Trophoblast cell (in vitro differentiated cells and primary cell): ENCODE results near the gene PLEKHS1.

Source experiments
- DNase-seq, 2 donors: peaks; one replicate each; pipeline ENCODE4 v3.0.0-alpha.2; 2016
- H2AFZ ChIP-seq: 2 replicates; pipeline ENCODE4 v1.6.1; 2013; ENCODE audit warnings: low read length, moderate library complexity, mild to moderate bottlenecking; ENCODE audit not compliant: insufficient read depth, poor library complexity
- H2AK5ac ChIP-seq: 2 replicates; pipeline ENCODE4 v1.6.1; 2013; ENCODE audit warnings: mild to moderate bottlenecking, low read length
- H2BK120ac ChIP-seq: 2 replicates; pipeline ENCODE4 v1.6.1; 2013; ENCODE audit warnings: low read length, mild to moderate bottlenecking, moderate library complexity; ENCODE audit not compliant: insufficient read depth, poor library complexity
- H2BK12ac ChIP-seq: 2 replicates; pipeline ENCODE4 v1.6.1; 2013; ENCODE audit warnings: mild to moderate bottlenecking, low read length, moderate library complexity
- H2BK5ac ChIP-seq: 2 replicates; pipeline ENCODE4 v1.6.1; 2013; ENCODE audit warnings: low read length, low read depth, moderate library complexity, mild to moderate bottlenecking; ENCODE audit not compliant: poor library complexity
- H3K14ac ChIP-seq: 2 replicates; pipeline ENCODE4 v1.6.1; 2013; ENCODE audit warnings: mild to moderate bottlenecking, low read length
- H3K18ac ChIP-seq: 2 replicates; pipeline ENCODE4 v1.6.1; 2013; ENCODE audit warnings: mild to moderate bottlenecking, low read length
- H3K23ac ChIP-seq: 2 replicates; pipeline ENCODE4 v1.6.1; 2013; ENCODE audit warnings: low read length
- H3K27ac ChIP-seq: 2 replicates; pipeline ENCODE4 v1.5.1; 2013; ENCODE audit warnings: low read depth, mild to moderate bottlenecking, inconsistent platforms, low read length, moderate library complexity
- H3K27me3 ChIP-seq: 2 replicates; pipeline ENCODE4 v1.6.1; 2013; ENCODE audit warnings: inconsistent platforms, mild to moderate bottlenecking, low read length, moderate library complexity; ENCODE audit not compliant: insufficient read depth
- H3K36me3 ChIP-seq, 2 experiments: 1 replicate in 1 of 2; 2 replicates in 1 of 2; pipeline ENCODE4 v1.6.1; 2013; ENCODE audit warnings: low read length in 2 of 2, mild to moderate bottlenecking in 2 of 2, moderate library complexity in 1 of 2; ENCODE audit not compliant: insufficient read depth in 2 of 2, control insufficient read depth in 1 of 2
- H3K4ac ChIP-seq: 2 replicates; pipeline ENCODE4 v1.6.1; 2013; ENCODE audit warnings: low read depth, mild to moderate bottlenecking, low read length, moderate library complexity
- H3K4me1 ChIP-seq, 2 experiments: 1 replicate in 1 of 2; 2 replicates in 1 of 2; pipeline ENCODE4 v1.6.1; 2013; ENCODE audit warnings: low read length in 2 of 2, mild to moderate bottlenecking in 2 of 2, moderate library complexity in 1 of 2; ENCODE audit not compliant: insufficient read depth in 2 of 2, control insufficient read depth in 1 of 2
- H3K4me2 ChIP-seq: 2 replicates; pipeline ENCODE4 v1.6.1; 2013; ENCODE audit warnings: inconsistent platforms, mild to moderate bottlenecking, low read length, moderate library complexity
- H3K4me3 ChIP-seq: 2 replicates; pipeline ENCODE4 v1.5.1; 2013; ENCODE audit warnings: mild to moderate bottlenecking, low read depth, low read length, inconsistent platforms
- H3K79me1 ChIP-seq: one replicate; pipeline ENCODE4 v1.6.1; 2013; ENCODE audit warnings: low read length
- H3K79me2 ChIP-seq: 2 replicates; pipeline ENCODE4 v1.6.1; 2013; ENCODE audit warnings: low read length, mild to moderate bottlenecking; ENCODE audit not compliant: control insufficient read depth, insufficient read depth, poor library complexity
- H3K9ac ChIP-seq: 2 replicates; pipeline ENCODE4 v1.6.1; 2013; ENCODE audit warnings: mild to moderate bottlenecking, low read length
- H3K9me3 ChIP-seq: 2 replicates; pipeline ENCODE4 v1.6.1; 2013; ENCODE audit warnings: low read depth, mild to moderate bottlenecking, control low read depth, inconsistent platforms, low read length; ENCODE audit not compliant: insufficient read depth
- H4K12ac ChIP-seq: 2 replicates; pipeline ENCODE4 v1.6.1; 2013; ENCODE audit warnings: low read depth, mild to moderate bottlenecking, low read length, moderate library complexity
- H4K8ac ChIP-seq: 2 replicates; pipeline ENCODE4 v1.6.1; 2013; ENCODE audit warnings: low read depth, mild to moderate bottlenecking, low read length, moderate library complexity
- H4K91ac ChIP-seq: one replicate; pipeline ENCODE4 v1.6.1; 2013; ENCODE audit warnings: low read depth, mild to moderate bottlenecking, low read length, moderate library complexity
- WGBS: extraction: QIAGEN DNeasy Blood & Tissue Kit; methylation state at CpG from one replicate; pipeline ENCODE4 v1.1.7; 2013; ENCODE audit warnings: missing lambda C conversion rate; ENCODE audit not compliant: insufficient read length, insufficient coverage; ENCODE audit errors: extremely low coverage; 5-methylcytosine and 5-hydroxymethylcytosine counted together

PLEKHS1 gene

DNA sequence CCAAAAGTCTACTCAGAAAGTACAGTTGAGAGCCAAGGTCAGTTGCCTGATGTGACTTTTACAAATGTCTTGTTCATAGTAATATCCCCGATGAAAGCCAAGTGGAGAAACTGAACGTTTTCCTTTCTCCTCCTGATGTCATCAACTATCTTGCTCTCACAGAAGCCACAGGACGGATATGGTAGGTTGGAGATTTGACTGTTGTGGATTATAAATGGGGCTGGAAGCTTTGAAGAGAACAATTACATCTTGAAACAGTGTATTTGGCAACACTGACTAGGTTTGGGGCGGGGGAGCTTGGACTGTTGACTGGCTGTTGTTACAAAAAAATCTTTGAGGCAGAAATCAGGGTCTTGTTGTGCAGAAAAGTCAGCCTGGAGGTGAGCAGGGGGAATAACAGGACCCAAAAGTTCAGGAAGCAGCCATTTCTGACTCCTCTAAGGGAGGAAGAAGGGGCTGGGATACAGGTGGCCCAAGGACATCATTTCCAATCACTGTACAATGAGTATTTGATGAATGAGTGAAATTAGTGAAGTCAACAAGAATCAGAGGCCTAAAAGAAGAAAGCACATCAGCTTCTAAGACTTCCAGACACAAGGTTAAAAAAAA, 24.3 kb downstream of the PLEKHS1 start:
- no peaks in the 10 kb centered on the region for H3K36me3 ChIP-seq
- H3K18ac ChIP-seq: no peak overlapping the region
- H3K4ac ChIP-seq: no peak overlapping the region
- no peak overlapping the region for H3K4me3 ChIP-seq
- DNase-seq: no peak
- no peaks in the 10 kb centered on the region for H3K9me3 ChIP-seq
- no peaks in the 10 kb centered on the region for H3K27me3 ChIP-seq
- no peaks in the 10 kb centered on the region for H3K4me1 ChIP-seq
- no peak overlapping the region for H3K23ac ChIP-seq
- no peak overlapping the region for H2BK12ac ChIP-seq
- no peak overlapping the region for H3K4me2 ChIP-seq
- H3K79me1 ChIP-seq: no peaks in the 10 kb centered on the region
- no peak overlapping the region for H2BK120ac ChIP-seq
- no peak overlapping the region for H3K14ac ChIP-seq
- H4K8ac ChIP-seq: no peak overlapping the region
- no peak overlapping the region for H2AK5ac ChIP-seq
- WGBS: no CpG with 5 or more reads among the region's 4 CpGs
- no peak overlapping the region for H2BK5ac ChIP-seq
- H4K12ac ChIP-seq: no peak overlapping the region
- no peaks in the 10 kb centered on the region for H3K79me2 ChIP-seq
- H2AFZ ChIP-seq: no peak overlapping the region
- H3K27ac ChIP-seq: no peak overlapping the region
- H3K9ac ChIP-seq: no peak overlapping the region
- H4K91ac ChIP-seq: no peak overlapping the region

DNA sequence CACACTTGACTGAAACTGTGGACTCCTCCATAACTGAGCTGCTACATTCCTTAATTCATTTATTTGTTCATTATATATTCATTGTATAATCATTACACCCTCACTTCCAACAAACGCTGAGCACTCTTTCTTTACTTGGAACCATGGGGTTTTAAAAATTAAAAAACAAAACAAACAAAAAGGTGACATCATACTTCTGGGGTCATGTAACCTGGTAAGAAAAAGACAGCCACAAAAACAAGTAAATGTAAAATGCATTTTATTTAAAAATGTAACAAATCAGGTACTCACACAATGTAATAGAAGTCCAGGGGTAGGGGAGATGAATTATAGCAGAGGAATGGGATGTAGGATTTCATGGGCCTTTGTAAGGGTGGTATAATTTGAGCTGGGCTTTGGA, 25.1 kb downstream of the PLEKHS1 start:
- no CpG with 5 or more reads among the region's 1 CpG for WGBS
- H4K91ac ChIP-seq: no peak overlapping the region
- DNase-seq: no peak

DNA sequence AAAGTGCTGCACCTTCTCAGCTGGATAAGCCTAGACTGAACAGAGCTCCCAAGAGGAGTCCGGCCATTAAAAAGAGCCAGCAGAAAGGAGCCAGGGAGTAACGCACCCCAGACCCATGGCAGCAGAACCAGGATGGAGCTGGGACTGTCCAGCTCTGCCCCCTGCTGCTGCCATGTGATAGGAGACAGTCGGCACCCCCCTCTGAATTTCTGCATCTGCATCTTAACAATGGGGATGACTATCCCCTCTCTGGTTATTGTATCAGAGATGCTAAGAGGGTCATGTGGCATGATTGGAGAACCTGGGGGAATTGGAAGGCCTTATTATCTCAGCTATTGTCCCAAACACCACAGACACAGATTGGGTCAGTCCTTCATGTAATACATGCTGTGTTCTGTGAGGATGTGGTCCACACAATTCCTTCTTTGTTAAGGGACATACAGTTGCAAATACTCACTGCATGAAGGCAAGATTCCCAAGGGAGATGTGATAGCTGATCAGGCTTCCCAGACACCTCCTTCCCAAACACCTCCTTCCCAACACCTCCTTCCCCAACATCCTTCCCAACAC, 29.3 kb downstream of the PLEKHS1 start:
- H3K27ac ChIP-seq: no peak overlapping the region
- no peak overlapping the region for H4K12ac ChIP-seq
- H3K18ac ChIP-seq: no peak overlapping the region
- no peak overlapping the region for H4K91ac ChIP-seq
- no peak overlapping the region for H3K4me2 ChIP-seq
- no peak overlapping the region for H2AFZ ChIP-seq
- no peak overlapping the region for H2BK120ac ChIP-seq
- no peaks in the 10 kb centered on the region for H3K79me2 ChIP-seq
- no peak overlapping the region for H2BK12ac ChIP-seq
- no peak for DNase-seq
- H3K4me3 ChIP-seq: no peak overlapping the region
- H3K4ac ChIP-seq: no peak overlapping the region
- WGBS: no CpG with 5 or more reads among the region's 3 CpGs
- no peaks in the 10 kb centered on the region for H3K27me3 ChIP-seq
- no peak overlapping the region for H3K9ac ChIP-seq
- H3K36me3 ChIP-seq: no peaks in the 10 kb centered on the region
- no peak overlapping the region for H2AK5ac ChIP-seq
- no peaks in the 10 kb centered on the region for H3K79me1 ChIP-seq
- no peak overlapping the region for H3K23ac ChIP-seq
- H3K4me1 ChIP-seq: no peaks in the 10 kb centered on the region
- no peaks in the 10 kb centered on the region for H3K9me3 ChIP-seq
- no peak overlapping the region for H4K8ac ChIP-seq
- no peak overlapping the region for H3K14ac ChIP-seq
- H2BK5ac ChIP-seq: no peak overlapping the region

More for the DNA sequence above, 25.1 kb downstream of the PLEKHS1 start:
- no peak overlapping the region for H3K9ac ChIP-seq
- H3K23ac ChIP-seq: no peak overlapping the region
- H2AK5ac ChIP-seq: no peak overlapping the region
- H3K4me1 ChIP-seq: no peaks in the 10 kb centered on the region
- H2BK12ac ChIP-seq: no peak overlapping the region
- H3K9me3 ChIP-seq: no peaks in the 10 kb centered on the region
- H4K12ac ChIP-seq: no peak overlapping the region
- no peak overlapping the region for H3K4me3 ChIP-seq
- no peak overlapping the region for H3K14ac ChIP-seq
- H2AFZ ChIP-seq: no peak overlapping the region
- no peaks in the 10 kb centered on the region for H3K36me3 ChIP-seq
- H4K8ac ChIP-seq: no peak overlapping the region
- no peak overlapping the region for H2BK5ac ChIP-seq
- H3K4ac ChIP-seq: no peak overlapping the region
- H2BK120ac ChIP-seq: no peak overlapping the region
- no peaks in the 10 kb centered on the region for H3K27me3 ChIP-seq
- no peak overlapping the region for H3K18ac ChIP-seq
- no peak overlapping the region for H3K4me2 ChIP-seq
- no peaks in the 10 kb centered on the region for H3K79me1 ChIP-seq
- H3K79me2 ChIP-seq: no peaks in the 10 kb centered on the region
- H3K27ac ChIP-seq: no peak overlapping the region

DNA sequence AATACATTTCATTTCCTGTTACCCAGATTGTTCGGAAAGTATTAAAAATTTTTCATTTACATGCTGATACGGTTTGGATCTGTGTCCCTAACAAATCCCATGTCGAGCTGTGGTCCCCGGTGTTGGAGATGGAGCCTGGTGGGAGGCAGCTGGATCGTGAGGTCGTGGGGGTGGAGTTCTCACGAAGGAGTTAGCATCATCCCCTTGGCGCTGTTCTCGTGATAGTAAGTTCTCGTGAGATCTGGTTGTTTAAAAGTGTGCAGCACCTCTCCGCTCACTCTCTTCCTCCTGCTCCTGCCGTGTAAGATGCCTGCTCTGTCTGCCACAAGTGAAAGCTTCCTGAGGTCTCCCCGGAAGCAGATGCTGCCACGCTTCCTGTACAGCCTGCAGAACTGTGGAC, 30.9 kb downstream of the PLEKHS1 start:
- H2AK5ac ChIP-seq: no peak overlapping the region
- no peaks in the 10 kb centered on the region for H3K79me1 ChIP-seq
- H3K9me3 ChIP-seq: no peaks in the 10 kb centered on the region
- H3K79me2 ChIP-seq: no peaks in the 10 kb centered on the region
- H2AFZ ChIP-seq: no peak overlapping the region
- H2BK120ac ChIP-seq: no peak overlapping the region
- H3K27me3 ChIP-seq: no peaks in the 10 kb centered on the region
- no peaks in the 10 kb centered on the region for H3K36me3 ChIP-seq
- DNase-seq: no peak
- no peak overlapping the region for H3K14ac ChIP-seq
- no peak overlapping the region for H3K4me2 ChIP-seq
- H4K8ac ChIP-seq: no peak overlapping the region
- H3K18ac ChIP-seq: no peak overlapping the region
- no peaks in the 10 kb centered on the region for H3K4me1 ChIP-seq
- no CpG with 5 or more reads among the region's 14 CpGs for WGBS
- H3K23ac ChIP-seq: no peak overlapping the region
- H2BK12ac ChIP-seq: no peak overlapping the region
- no peak overlapping the region for H3K4ac ChIP-seq
- H3K27ac ChIP-seq: no peak overlapping the region
- no peak overlapping the region for H3K9ac ChIP-seq
- no peak overlapping the region for H3K4me3 ChIP-seq
- H4K91ac ChIP-seq: no peak overlapping the region
- no peak overlapping the region for H2BK5ac ChIP-seq
- no peak overlapping the region for H4K12ac ChIP-seq
